ENCODE data around the gene COQ8B. TPM values are rescaled to one million over a fixed set of nuclear protein-coding genes. Genes with fewer than 3 reads are reported as not detected.

COQ8B gene
- total RNA-seq, 2 donors from 2014 or later, result 23.3 to 26.6 TPM

DNA sequence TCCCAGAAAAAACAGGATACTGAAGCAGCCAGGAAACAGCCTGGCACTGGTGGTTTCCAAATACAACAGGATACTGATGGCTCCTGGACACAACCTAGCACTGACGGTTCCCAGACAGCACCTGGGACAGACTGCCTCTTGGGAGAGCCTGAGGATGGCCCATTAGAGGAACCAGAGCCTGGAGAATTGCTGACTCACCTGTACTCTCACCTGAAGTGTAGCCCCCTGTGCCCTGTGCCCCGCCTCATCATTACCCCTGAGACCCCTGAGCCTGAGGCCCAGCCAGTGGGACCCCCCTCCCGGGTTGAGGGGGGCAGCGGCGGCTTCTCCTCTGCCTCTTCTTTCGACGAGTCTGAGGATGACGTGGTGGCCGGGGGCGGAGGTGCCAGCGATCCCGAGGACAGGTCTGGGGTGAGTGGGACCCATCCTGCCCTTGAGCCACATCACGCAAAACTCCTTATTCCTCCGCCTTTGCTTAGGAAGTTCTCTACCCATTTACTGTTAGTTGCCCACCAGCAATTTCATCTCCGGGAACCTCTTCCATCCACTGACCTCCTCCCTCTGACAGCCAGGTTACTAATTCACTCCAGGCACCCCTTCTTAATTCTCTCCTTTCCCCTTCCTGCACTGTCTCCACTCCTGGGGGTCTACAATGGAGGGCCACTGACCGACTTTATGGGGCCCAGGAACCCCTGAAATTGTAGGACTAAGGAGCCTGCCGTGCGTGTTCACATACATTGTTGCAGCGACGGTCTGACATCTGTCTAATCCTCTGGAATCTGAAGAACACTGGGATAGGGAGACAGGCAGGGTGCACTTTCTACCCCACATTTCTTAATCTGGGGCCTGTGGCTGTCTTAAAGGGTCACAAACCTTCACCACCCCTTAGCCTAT is 1.4 kb upstream of the COQ8B start:
- DNase-seq (ENCODE audit: low spot score), result no peak
- H3K4me3 ChIP-seq, result peak overlapping the region; percentile 80
- H3K36me3 ChIP-seq, result peaks cover under 1% of the 10 kb centered on the region
- H3K27ac ChIP-seq, result peak overlapping the region; percentile 95 to 98
- H3K27me3 ChIP-seq, result no peaks in the 10 kb centered on the region
- TF ChIP-seq, protein P1, sequence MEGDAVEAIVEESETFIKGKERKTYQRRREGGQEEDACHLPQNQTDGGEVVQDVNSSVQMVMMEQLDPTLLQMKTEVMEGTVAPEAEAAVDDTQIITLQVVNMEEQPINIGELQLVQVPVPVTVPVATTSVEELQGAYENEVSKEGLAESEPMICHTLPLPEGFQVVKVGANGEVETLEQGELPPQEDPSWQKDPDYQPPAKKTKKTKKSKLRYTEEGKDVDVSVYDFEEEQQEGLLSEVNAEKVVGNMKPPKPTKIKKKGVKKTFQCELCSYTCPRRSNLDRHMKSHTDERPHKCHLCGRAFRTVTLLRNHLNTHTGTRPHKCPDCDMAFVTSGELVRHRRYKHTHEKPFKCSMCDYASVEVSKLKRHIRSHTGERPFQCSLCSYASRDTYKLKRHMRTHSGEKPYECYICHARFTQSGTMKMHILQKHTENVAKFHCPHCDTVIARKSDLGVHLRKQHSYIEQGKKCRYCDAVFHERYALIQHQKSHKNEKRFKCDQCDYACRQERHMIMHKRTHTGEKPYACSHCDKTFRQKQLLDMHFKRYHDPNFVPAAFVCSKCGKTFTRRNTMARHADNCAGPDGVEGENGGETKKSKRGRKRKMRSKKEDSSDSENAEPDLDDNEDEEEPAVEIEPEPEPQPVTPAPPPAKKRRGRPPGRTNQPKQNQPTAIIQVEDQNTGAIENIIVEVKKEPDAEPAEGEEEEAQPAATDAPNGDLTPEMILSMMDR (IDR thresholded peaks at IDR 0.05), result no peak
- peaks cover 0 to 76% of the 10 kb centered on the region in 2 donors for H3K4me1 ChIP-seq
- H3K9me3 ChIP-seq, result no peaks in the 10 kb centered on the region

DNA sequence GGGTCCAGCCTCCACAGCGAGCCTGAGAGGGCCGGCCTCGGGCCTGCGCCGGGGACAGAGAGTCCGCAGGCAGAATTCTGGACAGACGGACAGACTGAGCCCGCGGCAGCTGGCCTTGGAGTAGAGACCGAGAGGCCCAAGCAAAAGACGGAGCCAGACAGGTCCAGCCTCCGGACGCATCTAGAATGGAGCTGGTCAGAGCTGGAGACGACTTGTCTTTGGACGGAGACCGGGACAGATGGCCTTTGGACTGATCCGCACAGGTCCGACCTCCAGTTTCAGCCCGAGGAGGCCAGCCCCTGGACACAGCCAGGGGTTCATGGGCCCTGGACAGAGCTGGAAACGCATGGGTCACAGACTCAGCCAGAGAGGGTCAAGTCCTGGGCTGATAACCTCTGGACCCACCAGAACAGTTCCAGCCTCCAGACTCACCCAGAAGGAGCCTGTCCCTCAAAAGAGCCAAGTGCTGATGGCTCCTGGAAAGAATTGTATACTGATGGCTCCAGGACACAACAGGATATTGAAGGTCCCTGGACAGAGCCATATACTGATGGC is 716 bp upstream of the COQ8B start:
- no peak for DNase-seq (ENCODE audit: low spot score)
- TF ChIP-seq, protein P1 (IDR thresholded peaks at IDR 0.05), result no peak
- H3K36me3 ChIP-seq, result no peaks in the 10 kb centered on the region
- peak overlapping the region; percentile 80 for H3K4me3 ChIP-seq
- H3K4me1 ChIP-seq, result peaks cover 0 to 76% of the 10 kb centered on the region in 2 donors
- no peaks in the 10 kb centered on the region for H3K27me3 ChIP-seq
- H3K27ac ChIP-seq, result peak overlapping the region; percentile 95 to 98
- no peaks in the 10 kb centered on the region for H3K9me3 ChIP-seq

DNA sequence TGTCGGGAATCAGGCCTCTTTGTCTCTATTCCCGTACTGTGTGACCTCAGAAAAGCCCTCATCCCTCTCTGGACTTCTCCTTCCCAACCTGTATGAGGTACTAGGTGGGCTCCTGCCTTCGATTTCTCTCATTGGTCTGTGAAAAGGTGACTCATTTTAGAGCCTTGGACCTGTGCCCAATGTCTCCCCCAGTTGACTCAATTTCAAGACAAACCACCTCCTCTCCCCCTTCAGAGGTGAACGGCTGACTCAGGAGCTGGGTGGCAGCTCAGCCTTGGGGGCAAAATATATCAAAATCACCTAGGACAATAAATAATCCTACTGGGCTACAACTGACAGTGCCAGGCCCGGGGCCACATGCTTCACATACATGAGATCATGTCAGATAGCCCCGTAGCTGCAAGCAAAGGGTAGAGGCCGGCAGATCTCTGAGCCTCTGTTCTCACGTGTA is 630 bp downstream of the COQ8B start:
- H3K4me1 ChIP-seq, result peaks cover 0 to 63% of the 10 kb centered on the region in 2 donors
- peak; percentile 75 for DNase-seq (ENCODE audit: low spot score)
- TF ChIP-seq, protein P1 (IDR thresholded peaks at IDR 0.05), result no peak
- peak overlapping the region; percentile 80 for H3K4me3 ChIP-seq
- no peaks in the 10 kb centered on the region for H3K36me3 ChIP-seq
- H3K9me3 ChIP-seq, result no peaks in the 10 kb centered on the region
- H3K27ac ChIP-seq, result peak overlapping the region; percentile 95 to 98
- no peaks in the 10 kb centered on the region for H3K27me3 ChIP-seq

DNA sequence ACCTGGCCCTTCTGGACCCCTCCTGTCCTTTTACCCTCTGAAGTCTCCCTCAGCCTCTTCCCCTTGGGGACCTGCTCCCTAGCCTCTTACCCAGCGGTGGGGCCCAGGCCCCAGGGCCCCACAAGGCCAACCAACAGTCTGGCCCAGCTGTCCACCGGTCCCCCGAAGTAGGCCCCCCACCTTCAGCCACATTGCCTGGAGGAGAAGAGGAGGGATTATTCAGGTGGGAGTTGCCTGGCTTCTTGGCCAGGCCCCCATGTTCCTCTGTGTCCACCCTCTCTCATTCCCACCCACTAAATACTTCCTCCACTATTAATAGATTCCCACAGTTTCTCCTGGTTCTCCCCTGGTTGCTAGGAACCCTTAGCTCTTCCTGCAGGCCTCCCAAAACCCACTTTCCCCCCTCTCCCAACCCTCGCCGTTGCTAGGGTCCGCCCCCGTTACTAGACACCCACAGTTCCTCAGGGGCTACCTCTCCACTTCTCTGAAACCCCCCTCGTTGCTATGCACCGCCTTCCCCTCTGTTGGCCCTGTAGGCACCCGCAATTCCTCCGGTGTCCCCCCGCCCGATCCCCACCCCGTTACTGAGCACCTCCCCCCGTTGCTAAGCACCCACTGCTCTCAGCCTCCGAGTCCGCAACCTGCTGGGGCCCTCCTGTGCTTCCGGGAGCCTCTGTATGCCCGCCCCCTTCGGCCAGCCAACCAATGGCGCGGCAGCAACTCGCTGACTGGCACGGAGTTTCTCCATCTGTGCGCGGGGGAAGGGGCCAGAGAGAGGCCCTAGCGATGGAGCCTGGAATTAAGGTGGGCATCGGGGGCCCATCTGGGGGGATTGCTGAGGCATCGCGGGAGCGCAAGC is 2.0 kb downstream of the COQ8B start:
- TF ChIP-seq, protein P1 (IDR thresholded peaks at IDR 0.05), result no peak
- peak; percentile 94 for DNase-seq (ENCODE audit: low spot score)
- peaks cover 0 to 49% of the 10 kb centered on the region in 2 donors for H3K4me1 ChIP-seq

DNA sequence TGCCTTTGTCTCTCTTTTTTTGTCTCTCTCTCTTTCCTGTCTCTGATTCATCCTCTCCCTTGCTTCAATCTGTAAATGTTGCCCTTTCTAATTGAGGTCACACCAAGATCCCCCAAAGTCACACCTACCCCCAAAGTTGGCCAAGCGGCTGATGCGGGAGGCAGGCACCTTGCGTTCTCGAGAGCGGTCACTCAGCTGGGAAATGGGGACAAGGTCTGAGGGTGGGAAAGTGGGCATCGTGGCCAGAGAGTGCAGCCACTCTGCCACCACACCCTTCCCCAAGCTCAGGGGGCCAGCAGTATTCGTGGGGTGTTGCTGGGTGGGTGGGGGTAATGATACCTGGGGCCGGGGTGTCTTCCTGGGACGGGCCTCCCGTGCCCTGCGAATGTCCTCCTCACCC is 2.7 kb downstream of the COQ8B start:
- Histone ChIP-seq H3K4me1 (peaks cover 0 to 42% of the 10 kb centered on the region in 2 donors), H3K27me3 (no peaks in the 10 kb centered on the region), H3K36me3 (peaks cover 12% of the 10 kb centered on the region), H3K9me3 (no peaks in the 10 kb centered on the region), H3K4me3 (no peak overlapping the region), H3K27ac (peak overlapping the region; percentile 95 to 98)
- no peak for DNase-seq (ENCODE audit: low spot score)
- TF ChIP-seq, protein P1 (IDR thresholded peaks at IDR 0.05), result no peak

More for the DNA sequence above, 2.0 kb downstream of the COQ8B start:
- peaks cover 4% of the 10 kb centered on the region for H3K36me3 ChIP-seq
- no peaks in the 10 kb centered on the region for H3K9me3 ChIP-seq
- peak overlapping the region; percentile 40 to 80 for H3K4me3 ChIP-seq
- H3K27ac ChIP-seq, result peak overlapping the region; percentile 95 to 98
- H3K27me3 ChIP-seq, result no peaks in the 10 kb centered on the region
